ENCODE measurements around the gene HHLA2.
"Not testable (repeated sequence)": the region's sequence is repeated elsewhere in the genome, so short reads cannot be mapped to it uniquely, and the experiment has no call there.

The HHLA2 gene

DNA sequence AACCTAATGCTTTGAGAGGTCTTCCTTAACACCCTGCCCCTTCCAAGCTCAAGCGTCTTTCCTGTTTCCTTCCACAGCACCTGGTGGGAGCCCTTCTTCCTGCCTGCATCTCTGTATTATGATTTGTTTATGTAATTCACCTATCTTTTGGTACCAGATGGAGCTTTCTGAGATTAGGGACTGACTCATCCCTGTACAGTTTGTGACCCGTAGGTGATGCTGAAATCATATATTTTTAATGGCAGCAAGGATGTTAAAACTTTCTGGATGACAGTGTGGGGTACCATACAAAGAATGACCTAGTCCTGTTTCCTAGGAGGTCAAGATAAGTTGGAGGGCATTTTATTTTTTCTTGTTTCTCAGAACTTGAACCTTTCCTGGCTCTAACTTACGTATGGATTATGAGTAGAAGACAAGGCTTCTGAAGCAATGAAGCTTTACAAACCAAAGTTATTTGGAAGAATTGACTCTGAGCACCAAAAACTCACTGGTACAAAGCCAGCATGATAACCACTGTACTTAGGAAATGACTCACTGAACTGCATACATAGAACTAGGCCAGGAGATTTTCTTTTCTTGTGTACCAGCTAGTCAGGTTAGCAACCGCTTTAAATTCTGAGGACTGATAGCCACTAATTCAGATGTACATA is 46.6 kb downstream of the HHLA2 start:
- peak; percentile 15 for DNase-seq (ENCODE audit: low spot score)

DNA sequence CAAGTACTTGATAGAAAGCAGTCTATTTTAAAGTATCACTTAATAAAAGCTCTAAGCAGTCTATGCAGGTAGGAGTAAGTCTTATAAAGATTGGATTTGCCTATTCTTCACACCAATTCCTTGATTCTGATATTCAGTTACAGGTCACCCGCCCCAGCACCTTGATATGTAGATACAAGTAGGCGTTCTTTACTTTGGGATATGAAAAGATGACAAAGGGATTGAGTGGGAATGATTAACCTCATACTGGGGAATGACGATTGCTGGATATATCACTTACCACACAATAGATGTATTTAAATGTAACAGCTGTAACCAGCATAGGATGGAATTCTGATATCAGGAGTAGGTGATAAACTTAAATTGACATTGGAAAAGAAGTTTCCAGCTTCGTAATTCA is 47.1 kb downstream of the HHLA2 start:
- DNase-seq (ENCODE audit: low spot score) = no peak

DNA sequence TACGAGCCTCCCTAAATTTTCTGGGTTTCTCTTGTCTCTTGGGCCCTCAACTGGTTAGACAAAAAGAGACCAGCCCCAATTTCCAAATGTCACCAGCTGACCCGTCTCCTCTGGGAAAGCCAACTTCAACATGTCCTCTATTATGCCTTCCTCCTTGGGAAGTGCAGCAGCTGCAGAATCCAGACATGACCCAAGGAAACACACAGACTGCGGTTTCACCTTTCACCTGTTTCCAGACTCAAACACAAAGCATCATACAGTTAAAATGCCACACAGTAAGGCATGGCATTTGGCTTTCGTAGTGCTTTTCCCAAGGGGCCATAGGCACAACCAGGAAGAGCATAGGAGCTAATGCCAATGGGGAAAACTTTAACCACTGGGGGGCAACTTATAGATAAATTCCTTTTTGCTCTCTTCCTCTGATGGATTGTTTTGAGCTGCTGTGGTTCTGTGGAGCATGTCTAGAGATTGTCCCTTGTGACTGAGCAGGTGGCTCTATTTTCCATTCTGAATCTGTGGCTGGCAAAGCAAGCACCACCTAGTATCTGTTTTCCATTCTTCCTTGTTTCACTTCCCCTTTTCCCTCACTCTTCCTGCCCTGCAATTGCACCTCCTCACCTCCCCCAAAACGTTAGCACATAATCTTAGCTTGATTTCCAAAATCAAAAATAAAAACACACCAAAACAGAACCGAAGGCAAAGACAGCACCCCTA is 49.3 kb downstream of the HHLA2 start:
- DNase-seq (ENCODE audit: low spot score) = no peak

DNA sequence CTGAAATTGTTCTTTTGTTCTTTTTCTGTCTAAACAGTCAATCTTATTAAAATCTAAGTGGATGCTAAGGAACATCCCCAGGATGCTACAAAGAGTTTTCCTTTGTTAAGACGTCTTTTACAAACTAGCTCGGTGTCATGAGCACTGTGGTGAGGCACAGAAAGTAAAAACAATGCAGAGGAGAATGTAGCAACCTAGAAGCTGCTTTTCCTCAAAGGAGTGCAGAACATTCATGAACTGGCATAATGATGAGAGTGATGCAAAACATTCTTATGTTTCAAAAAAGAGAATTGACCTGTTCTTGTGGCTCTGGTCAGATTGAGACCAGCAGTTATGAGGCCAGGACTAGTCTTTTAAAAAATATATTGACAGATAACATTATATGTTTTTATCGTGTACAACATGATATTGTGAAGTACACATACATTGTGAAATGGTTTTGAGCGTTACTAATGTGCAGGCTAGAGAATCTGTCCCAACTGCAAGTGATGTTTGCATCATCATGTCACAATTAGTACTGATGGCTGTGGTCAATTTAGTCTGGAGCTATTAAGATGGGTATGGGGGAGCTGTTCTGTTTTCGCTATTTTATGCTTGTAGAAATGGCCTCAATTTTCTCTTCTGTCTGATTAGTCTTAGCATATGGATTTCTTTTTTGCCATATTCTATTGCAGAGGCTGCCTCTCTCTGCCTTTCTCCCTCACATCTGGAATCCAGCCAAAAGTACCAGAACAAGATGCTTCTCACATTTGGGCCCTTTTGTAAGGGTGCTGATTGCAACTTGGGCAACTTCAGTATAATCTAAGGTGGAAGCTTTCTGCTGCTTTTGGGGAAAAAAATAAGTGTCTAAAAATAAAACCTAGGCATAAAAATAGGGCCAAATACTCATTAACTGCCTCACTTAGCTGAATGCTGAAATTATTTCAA is 50.2 kb downstream of the HHLA2 start:
- DNase-seq (ENCODE audit: low spot score) = no peak

DNA sequence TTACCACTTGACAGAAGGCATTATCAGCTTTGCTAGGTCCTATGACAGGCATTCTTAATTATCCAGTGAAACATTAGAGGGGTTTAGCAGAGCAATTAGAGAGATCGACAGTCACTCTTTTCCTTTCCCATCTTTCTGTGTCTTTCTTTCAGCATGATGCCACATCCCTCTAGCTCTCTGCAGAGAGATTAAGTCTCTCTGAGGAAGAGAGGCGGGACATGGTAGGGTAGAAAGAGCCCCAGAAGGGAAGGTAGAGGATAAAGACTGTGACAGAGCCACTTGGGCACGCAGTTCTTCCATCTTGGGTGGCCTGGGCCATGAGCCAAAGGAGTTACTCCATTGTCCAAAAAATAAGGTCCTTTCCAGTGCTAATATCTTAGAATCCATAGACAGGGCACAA is 55.8 kb downstream of the HHLA2 start:
- no peak for DNase-seq (ENCODE audit: low spot score)

DNA sequence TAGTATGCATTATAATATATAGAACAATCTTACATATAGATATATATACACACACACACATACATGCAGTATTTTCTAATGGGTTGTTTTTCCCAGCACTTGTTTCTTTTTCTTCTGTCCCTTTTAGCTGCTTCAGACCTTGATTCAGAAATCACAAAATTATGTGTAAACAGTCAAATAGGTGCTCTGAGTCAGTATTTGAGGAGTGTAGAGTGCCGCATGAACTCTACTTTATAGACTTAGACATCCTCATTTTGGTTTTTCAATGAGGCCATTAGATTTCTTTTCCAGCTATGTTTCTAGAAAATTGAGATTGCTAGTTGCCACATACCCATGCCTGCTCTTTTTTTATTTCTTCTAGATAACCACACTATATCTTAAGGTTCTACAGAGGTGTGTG is 58.2 kb downstream of the HHLA2 start:
- no peak for DNase-seq (ENCODE audit: low spot score)

DNA sequence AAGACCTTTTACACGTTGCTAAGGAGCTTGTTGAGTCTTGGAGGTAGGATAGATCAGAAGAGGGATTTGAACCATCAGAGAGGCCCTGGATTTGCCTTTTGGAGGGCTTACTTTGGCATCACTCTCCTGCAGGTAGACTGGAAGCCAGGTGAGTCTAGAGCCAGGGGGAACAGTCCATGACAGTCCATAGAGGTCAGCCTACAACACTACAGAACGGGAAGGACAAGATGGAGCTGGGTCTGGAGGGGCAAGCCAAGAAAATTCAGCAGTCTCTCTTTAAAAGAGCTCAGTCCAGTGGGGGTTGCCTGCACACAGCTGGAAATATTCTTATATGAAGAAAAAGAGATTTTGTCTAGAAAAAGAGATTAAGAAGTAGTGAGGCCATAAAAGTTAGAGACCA is 60.7 kb downstream of the HHLA2 start:
- DNase-seq (ENCODE audit: low spot score) = no peak

DNA sequence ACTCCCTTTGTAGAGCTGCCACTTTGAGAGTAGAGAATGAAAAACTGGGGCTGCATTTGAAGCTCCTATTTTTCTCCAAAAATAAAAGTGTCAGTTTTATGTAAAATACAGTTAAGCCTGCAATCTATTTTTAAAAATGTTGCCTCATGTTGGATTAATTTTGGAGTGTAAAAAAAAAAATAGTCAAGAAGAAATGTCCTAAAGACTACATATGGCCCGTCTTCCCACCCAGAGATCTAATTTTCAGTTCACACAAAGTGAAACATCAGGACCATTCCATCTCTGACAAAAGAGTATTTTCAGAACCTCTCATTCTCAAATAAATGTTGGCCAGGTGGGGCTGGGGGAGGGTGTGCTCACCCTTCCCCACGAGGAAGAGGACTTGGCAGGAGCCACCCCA is 62.7 kb downstream of the HHLA2 start:
- no peak for DNase-seq (ENCODE audit: low spot score)

DNA sequence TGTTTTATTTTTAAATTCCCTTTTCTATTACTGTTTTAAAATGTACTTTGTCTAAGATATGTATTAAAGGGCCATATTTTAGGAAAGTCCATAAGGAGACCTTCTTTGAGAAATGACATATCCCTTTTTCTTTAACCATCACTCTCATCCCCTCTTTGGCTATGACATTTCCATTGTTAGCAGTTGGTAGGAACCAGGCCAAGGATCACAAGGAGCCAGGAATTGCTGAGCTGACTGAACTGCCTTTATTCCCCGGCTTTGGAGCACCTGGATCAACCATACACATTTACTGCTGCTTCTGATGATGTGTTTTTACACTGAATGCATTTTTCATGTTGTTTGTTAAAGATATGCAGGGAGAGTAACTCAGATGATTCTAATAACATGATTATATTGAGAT is 79.7 kb downstream of the HHLA2 start:
- no peak for DNase-seq (ENCODE audit: low spot score)

DNA sequence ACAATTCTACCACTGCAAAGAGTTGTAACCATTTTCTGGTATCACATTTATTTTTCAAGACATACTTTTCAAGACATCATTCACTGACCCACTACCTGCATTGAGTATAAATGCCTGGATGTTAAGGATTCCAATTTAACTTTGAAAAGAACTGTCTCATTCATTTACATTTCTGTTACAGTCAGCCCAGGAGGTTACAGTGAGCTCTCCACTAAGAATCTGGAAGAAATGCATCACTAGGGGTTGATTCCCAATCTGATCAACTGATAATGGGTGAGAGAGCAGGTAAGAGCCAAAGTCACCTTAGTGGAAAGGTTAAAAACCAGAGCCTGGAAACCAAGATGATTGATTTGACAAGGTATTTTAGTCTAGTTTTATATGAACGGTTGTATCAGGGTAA is 81.0 kb downstream of the HHLA2 start:
- no peak for DNase-seq (ENCODE audit: low spot score)

DNA sequence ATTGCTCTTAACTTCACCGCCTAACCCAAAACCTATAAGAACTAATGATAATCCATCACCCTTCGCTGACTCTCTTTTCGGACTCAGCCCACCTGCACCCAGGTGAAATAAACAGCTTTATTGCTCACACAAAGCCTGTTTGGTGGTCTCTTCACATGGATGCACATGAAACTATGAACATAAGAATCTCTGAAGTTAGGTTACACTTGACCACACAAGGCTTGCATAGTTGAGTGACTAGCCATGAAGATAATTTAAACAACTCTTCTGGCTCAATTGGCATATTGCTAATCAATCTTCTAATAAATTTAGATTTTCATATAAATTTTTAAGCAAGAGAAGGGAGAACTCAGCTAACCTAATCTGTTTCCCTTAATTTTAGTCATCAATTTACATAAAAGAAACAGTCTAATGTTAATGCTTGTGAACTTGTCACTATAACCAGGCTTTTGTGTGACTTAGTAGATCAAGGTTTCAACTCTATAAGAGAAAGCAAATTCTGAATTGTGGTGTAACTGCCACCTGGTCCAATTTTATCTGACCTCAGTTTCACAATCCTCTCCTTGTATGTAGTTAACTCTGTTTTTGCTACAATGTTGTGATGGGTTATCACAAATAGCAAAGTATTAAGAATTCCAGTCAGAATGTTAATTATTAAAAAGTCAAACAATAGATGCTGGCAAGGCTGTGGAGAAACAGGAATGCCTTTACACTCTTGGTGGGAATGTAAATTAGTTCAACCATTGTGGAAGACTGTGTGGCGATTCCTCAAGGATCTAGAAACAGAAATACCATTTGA is 82.0 kb downstream of the HHLA2 start:
- no peak for DNase-seq (ENCODE audit: low spot score)

DNA sequence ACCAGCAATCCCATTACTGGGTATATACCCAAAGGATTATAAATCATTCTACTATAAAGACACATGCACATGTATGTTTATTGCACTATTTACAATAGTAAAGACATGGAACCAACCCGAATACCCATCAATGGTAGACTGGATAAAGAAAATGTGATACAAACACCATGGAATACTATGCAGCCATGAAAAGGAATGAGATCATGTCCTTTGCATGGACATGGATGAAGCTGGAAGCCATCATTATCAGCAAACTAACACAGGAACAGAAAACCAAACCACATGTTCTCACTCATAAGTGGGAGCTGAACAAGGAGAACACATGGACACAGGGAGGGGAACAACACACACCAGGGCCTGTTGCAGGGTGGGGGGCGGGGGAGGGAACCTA is 82.6 kb downstream of the HHLA2 start:
- not testable (repeated sequence) for DNase-seq (ENCODE audit: low spot score)

DNA sequence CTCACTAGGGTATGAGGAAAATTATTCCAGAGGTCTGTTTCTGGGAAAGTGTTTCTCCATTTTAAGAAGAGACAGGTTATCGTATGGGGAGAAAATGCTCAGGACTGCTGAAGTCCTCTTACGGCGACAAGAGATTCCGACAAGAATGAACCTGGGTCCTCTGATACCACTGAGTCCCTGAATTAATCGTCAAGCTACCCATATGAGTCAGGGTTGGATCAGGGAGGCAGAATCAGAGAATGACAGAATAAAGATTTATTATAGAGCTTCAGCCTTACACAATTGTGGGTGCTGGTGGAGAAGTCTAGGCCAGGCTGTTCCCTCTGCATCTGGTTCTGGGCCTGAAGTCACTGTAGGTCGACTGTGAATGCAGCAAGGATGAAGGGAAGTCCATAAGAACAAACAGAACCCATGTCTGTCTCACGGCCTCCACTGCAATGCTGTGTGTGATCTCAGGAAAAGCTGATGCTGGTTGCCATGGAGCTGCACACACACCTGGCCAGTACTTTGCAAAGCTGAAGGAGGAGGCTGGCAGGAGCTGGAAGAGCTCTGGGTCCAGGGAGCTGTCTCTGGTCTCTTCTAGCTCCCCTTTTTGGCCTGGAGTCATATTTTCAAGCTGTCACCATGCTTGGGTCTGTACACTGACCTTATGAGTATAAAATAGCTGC is 83.9 kb downstream of the HHLA2 start:
- DNase-seq (ENCODE audit: low spot score) = no peak

DNA sequence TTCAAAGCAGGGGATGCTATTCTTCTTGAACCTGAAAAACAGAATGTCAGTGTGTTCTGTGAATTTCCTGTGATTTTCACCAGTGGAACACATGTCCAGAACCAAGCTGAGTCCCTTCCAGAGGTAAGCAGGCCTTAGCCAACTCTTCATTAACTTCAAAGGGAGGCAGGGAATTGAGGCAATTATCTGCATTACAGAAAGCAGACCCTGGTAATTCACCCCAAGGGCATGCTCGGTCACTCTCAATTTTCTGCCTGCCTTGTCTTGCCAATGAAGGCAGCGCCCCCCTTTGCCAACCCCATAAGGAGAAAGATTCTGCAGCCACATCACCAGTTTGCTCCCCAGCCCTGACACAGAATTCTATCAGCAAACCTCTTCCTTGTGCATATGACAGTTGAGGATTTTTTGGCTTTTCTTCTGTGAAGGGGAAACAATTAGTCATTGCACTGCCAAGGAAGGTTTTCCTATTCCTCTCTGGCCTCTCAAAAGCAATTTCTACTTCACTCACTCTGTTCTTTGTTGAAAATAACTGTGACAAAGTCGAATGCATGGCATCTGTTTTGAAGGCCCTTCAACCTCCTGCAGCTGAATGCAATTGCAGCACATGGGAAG is 85.3 kb downstream of the HHLA2 start:
- no peak for DNase-seq (ENCODE audit: low spot score)

DNA sequence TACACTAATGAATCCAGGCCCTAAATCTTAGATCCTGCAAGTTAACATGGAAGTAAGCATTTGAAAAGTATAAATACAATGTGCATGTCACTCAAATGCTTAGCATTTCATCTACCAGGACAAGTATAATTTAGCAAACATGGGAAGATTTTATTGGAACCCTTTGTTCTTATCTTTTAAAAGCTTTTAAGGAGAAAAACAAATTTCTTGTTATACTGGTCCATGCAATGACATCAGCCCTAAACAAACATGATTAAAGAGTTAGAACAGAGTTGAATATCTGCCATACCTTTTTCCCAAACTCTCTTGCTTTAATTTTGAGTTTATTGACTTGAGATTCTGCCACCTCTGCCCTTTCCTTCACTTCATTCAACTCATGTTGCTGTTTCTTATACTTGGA is 87.0 kb downstream of the HHLA2 start:
- DNase-seq (ENCODE audit: low spot score) = no peak

DNA sequence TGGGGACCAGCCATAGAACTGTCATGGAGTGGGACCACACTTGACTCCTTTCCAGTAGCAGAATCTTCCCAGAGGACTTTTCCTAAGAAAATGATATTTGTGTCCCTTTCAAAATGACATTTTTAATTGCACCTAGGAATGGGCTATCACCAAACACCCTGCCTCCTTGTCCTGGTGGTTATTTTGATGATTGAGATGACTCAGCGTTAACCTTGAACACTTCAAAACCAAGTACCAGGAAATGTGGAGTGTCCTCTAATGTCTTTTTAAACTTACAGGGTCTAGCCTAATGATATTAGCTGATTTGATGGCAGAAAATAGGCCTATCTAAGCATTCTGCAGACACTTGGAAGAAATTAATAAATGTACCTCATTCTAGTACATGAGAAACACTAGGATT is 90.7 kb downstream of the HHLA2 start:
- no peak for DNase-seq (ENCODE audit: low spot score)

DNA sequence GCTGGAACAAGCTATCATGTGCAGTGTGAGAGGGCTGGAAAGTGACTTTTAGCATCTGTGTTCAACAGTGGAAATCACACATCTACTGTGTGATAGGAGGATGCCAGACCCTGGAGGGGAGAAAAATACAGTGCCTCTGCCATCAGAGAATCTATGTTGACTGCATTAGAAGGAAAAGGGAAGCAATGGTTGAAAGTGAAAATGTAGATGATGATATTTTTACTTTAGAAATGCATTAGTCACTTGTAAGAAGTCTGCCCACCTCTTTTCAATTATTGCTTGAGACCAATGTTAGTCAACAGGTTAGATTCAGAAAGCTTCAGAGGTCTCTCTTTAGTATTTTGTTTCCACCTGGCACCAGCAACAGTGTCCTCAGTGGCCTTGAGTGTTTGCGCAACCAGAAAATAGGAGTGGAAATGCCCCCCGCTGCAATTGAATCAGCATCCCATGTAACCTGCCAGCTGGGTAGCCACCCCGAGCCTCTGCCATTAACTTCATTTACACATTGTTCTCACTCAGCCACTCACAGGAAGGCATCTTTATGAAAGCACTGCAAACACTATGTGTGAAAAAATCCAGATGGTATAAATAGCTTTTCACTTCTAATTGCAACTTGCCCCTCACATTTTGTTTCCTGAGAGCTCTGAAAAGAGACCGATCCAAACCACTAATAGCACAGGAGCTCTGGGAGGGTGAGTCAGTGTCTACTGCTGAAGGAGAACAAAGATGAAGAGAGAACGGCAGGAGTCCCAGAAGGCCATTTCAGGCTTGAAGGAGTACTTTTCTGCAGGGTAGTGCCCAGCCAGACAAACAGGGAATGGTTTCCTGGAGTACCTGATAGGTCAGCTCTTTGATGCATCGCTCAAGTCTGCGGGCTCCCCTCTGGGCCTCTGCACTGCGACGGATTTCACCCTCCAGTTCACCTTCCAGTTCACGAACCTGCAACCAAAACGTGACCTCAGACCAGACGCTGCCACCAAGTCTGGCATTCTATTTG is 92.1 kb downstream of the HHLA2 start:
- DNase-seq (ENCODE audit: low spot score) = no peak

DNA sequence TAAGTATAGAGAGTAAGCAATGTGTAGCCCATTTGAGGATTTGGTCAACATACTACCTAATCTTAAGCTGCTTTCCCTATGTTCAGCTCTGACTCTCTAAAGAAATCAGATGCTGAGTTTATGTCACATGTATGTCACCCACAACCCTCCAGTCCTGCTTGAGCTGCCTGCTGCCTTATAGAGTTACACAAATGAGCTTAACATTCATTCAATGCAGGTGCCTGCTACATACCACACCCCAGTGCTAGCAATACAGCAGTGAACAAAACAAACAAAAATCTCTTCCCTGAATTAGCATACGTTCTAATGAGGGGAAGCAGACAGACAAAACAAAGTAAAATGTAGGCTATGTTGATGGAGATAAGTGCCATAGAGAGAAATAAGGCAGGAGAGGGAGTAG is 93.0 kb downstream of the HHLA2 start:
- no peak for DNase-seq (ENCODE audit: low spot score)

DNA sequence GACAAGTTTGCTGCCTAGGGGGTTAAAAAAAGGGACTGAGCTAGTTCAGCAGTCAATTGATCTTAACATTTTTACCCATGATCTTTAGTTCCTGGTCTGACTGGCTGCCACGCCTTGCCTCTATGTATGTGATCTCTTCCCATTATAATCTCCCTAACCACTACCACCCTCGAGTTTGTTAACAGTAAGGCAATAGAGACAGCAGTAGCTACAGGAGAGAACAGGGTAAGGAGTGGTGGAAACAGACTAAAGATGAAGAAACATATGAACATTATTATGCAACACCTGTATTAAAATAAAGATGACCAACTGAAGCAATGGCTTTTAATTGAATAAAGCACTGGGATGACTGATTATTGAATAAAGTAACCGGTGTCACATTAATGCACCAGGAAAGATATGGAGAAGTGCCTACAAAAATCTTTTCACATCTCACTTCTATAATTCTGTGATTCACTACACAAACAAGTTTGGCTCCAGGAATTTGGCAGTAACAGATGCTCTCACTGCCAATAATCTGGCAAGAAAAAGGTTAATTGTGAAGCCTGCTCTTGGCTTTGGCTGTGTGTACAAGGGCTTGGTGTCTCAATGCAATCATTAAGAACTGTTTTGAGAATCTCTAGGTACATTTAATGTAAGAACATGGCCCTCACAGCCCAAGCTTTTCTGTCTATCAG is 95.7 kb downstream of the HHLA2 start:
- peak; percentile 27 for DNase-seq (ENCODE audit: low spot score)
